Smooth muscle cell of the brain vasculature (primary cell): Measurements from ENCODE around the gene CKB.
A peak's percentile ranks its signal among the peaks of the same experiment; 100 is the strongest.

Experiments
- DNase-seq: peaks from one replicate; pipeline ENCODE4 v3.0.0-alpha.2; 2012; ENCODE audit warnings: low read depth, low spot score

The CKB gene

GRCh38 chr14:103537175-103537990 is 14.8 kb upstream of the CKB start:
- no peak for DNase-seq

- no peak for DNase-seq
Observed at GRCh38 chr14:103536693-103537092, 14.1 kb upstream of the CKB start.

GRCh38 chr14:103535891-103536565 is 13.4 kb upstream of the CKB start:
- DNase-seq, result no peak

- no peak for DNase-seq
Observed at GRCh38 chr14:103535081-103535890, 12.7 kb upstream of the CKB start.

GRCh38 chr14:103534576-103535061 is 12.0 kb upstream of the CKB start:
- DNase-seq, result no peak

- DNase-seq, result no peak
Observed at GRCh38 chr14:103533999-103534575, 11.5 kb upstream of the CKB start.

- DNase-seq, result no peak
Observed at GRCh38 chr14:103533137-103533998, 10.7 kb upstream of the CKB start.

GRCh38 chr14:103532216-103533136 is 9.8 kb upstream of the CKB start:
- no peak for DNase-seq

- no peak for DNase-seq
Observed at GRCh38 chr14:103531421-103532215, 9.0 kb upstream of the CKB start.

GRCh38 chr14:103530831-103531230 is 8.2 kb upstream of the CKB start:
- no peak for DNase-seq

GRCh38 chr14:103530390-103530789 is 7.8 kb upstream of the CKB start:
- no peak for DNase-seq

- DNase-seq, result no peak
Observed at GRCh38 chr14:103529383-103530365, 7.0 kb upstream of the CKB start.

GRCh38 chr14:103528587-103529382 is 6.2 kb upstream of the CKB start, which contains the start of gene TRMT61A:
Gene TRMT61A, plus strand, starts transcription at chr14:103529196. Its CDS starts 783 bp downstream, at chr14:103529979.
- DNase-seq, result peak; percentile 70

GRCh38 chr14:103528146-103528586 is 5.5 kb upstream of the CKB start:
- DNase-seq, result no peak

- no peak for DNase-seq
Observed at GRCh38 chr14:103527408-103528145, 4.9 kb upstream of the CKB start.

- DNase-seq, result no peak
Observed at GRCh38 chr14:103526914-103527248, 4.3 kb upstream of the CKB start.
